ENCODE results near the gene TCF15.

Gene TCF15

GRCh38 chr20:563187-563586 lies 46.9 kb downstream of the TCF15 start:
- no peak overlapping the region for H3K27ac ChIP-seq
- TF ChIP-seq CTCF (conservative IDR thresholded peaks at IDR 0.05) (no peak), ZFX (IDR thresholded peaks at IDR 0.05) (no peak)

- no peak for TF ChIP-seq CTCF (conservative IDR thresholded peaks at IDR 0.05)
- TF ChIP-seq ZFX (IDR thresholded peaks at IDR 0.05) = no peak
- H3K27ac ChIP-seq = no peak overlapping the region
Observed at GRCh38 chr20:562232-562897, 47.7 kb downstream of the TCF15 start.

- H3K27ac ChIP-seq = no peak overlapping the region
- peak; percentile 95 for TF ChIP-seq CTCF (conservative IDR thresholded peaks at IDR 0.05)
- no peak for TF ChIP-seq ZFX (IDR thresholded peaks at IDR 0.05)
Observed at GRCh38 chr20:561437-562231, 48.5 kb downstream of the TCF15 start.

GRCh38 chr20:560680-561079 lies 49.4 kb downstream of the TCF15 start:
- H3K27ac ChIP-seq = no peak overlapping the region
- no peak for TF ChIP-seq CTCF (conservative IDR thresholded peaks at IDR 0.05)
- TF ChIP-seq ZFX (IDR thresholded peaks at IDR 0.05) = no peak

- no peak overlapping the region for H3K27ac ChIP-seq
- TF ChIP-seq ZFX (IDR thresholded peaks at IDR 0.05) (no peak), CTCF (conservative IDR thresholded peaks at IDR 0.05) (no peak)
Observed at GRCh38 chr20:558117-558516, 52.0 kb downstream of the TCF15 start.

- no peak for TF ChIP-seq ZFX (IDR thresholded peaks at IDR 0.05)
- no peak for TF ChIP-seq CTCF (conservative IDR thresholded peaks at IDR 0.05)
- no peak overlapping the region for H3K27ac ChIP-seq
Observed at GRCh38 chr20:556984-557383, 53.1 kb downstream of the TCF15 start.

GRCh38 chr20:555976-556385 lies 54.1 kb downstream of the TCF15 start:
- no peak for TF ChIP-seq CTCF (conservative IDR thresholded peaks at IDR 0.05)
- no peak for TF ChIP-seq ZFX (IDR thresholded peaks at IDR 0.05)
- H3K27ac ChIP-seq = no peak overlapping the region

Measured in C4-2B (cell line).